ENCODE results near the gene TMEM120A.

- TF ChIP-seq YY1 (IDR thresholded peaks at IDR 0.05; ENCODE audit: insufficient read depth, insufficient read length): no peak
- TF ChIP-seq ZNF274 (IDR thresholded peaks at IDR 0.05; ENCODE audit: low read depth, low read length): no peak
- no peak for TF ChIP-seq SUZ12 (IDR thresholded peaks at IDR 0.05; ENCODE audit: extremely low read depth, insufficient read depth, insufficient read length)
Measured at GRCh38 chr7:75982306-75983064, 11.9 kb downstream of the TMEM120A start.
